MCF 10A (cell line): ENCODE results near the gene SMIM14. TPM values are rescaled to one million over a fixed set of nuclear protein-coding genes. Genes with fewer than 3 reads are reported as not detected.
A peak's percentile ranks its signal among the peaks of the same experiment; 100 is the strongest.

Experiments
- BruUV-seq: library from RNA; stranded (reverse); fragments of 400-500 nt; replicated peaks from 2 replicates; lab custom pipeline; 2021; lab: Mats Ljungman, UMichigan
- CTCF ChIA-PET: fragments of 300-600 bp; sonication (Branson Sonifier 250); formaldehyde crosslinking; extraction: SDS; loops from one replicate; lab custom pipeline; 2021; ENCODE audit warnings: antibody characterized with exemption, inconsistent platforms; lab: Yijun Ruan, JAX
- POLR2A ChIA-PET: fragments of 300-600, 350-650 bp; sonication (Branson Sonifier 250); formaldehyde crosslinking; extraction: SDS; loops from one replicate; lab custom pipeline; 2020; ENCODE audit warnings: antibody characterized with exemption, inconsistent platforms; lab: Yijun Ruan, JAX
- DNase-seq: peaks from one replicate; pipeline ENCODE4 v3.0.0-alpha.2; 2018; ENCODE audit not compliant: unreplicated experiment
- H3K27ac Mint-ChIP-seq: one replicate; pipeline ENCODE4 v1.8.0; 2022; ENCODE audit warnings: mild to moderate bottlenecking, low read depth, mixed read lengths; ENCODE audit not compliant: unreplicated experiment
- H3K27me3 Mint-ChIP-seq: one replicate; pipeline ENCODE4 v1.8.0; 2022; ENCODE audit warnings: mixed read lengths; ENCODE audit not compliant: insufficient read depth, unreplicated experiment
- H3K36me3 Mint-ChIP-seq: one replicate; pipeline ENCODE4 v1.8.0; 2022; ENCODE audit warnings: mild to moderate bottlenecking, moderate library complexity, mixed read lengths; ENCODE audit not compliant: insufficient read depth, unreplicated experiment
- H3K4me1 Mint-ChIP-seq: one replicate; pipeline ENCODE4 v1.8.0; 2022; ENCODE audit warnings: mixed read lengths; ENCODE audit not compliant: insufficient read depth, unreplicated experiment
- H3K4me3 Mint-ChIP-seq: one replicate; pipeline ENCODE4 v1.8.0; 2022; ENCODE audit warnings: mild to moderate bottlenecking, moderate library complexity, mixed read lengths; ENCODE audit not compliant: unreplicated experiment
- H3K9me3 Mint-ChIP-seq: one replicate; pipeline ENCODE4 v1.8.0; 2022; ENCODE audit warnings: mixed read lengths; ENCODE audit not compliant: unreplicated experiment
- intact Hi-C: fragments of 100-400 bp; cut with micrococcal nuclease; formaldehyde crosslinking; loops from 2 replicates; pipeline ENCODE4 v1.14.1; 2022
- total RNA-seq: library from RNA; stranded (reverse); gene quantifications from 2 replicates; pipeline ENCODE4 v1.2.3, GENCODE V29; 2022
- TF ChIP-seq, protein P1 (sequence below): fragments of 200-600 bp; IDR thresholded peaks from one replicate; pipeline ENCODE4 v1.8.0; 2022; ENCODE audit warnings: antibody characterized with exemption, mild to moderate bottlenecking; ENCODE audit not compliant: unreplicated experiment

The SMIM14 gene
- total RNA-seq, 1 experiment from 2014 or later: 27.3 TPM

DNA sequence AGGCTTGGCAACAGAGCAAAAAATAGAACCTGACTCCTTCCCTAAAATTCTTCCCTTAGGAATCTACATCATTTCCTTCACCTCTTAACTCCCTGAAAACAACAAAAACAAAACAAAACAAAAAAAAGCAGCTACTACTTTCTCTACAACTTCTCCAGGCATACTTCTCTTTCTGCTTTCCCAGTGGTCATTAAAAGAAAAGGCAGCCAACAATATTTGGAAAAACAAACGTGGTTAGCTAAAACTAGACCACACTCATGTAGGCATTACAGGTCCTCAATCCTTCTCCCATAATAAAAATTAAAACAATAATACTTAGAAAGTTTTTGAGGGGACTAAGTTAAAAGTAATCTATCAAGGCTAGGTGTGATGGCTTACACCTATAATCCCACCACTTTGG is 29.0 kb upstream of the SMIM14 start:
- intact Hi-C loops: no loop called here
- BruUV-seq: no TSS peak
- ChIA-PET POLR2A (interaction anchor here (1.0 kb wide), 1 partner anchor 30 kb away, joined by 3 read pairs; the partner anchor contains the start of gene UBE2K), CTCF (no interaction called here)
- Mint-ChIP-seq H3K4me3 (no peak overlapping the region), H3K27me3 (no peaks in the 10 kb centered on the region), H3K27ac (peak overlapping the region; percentile 16), H3K4me1 (peaks cover 10% of the 10 kb centered on the region), H3K9me3 (no peaks in the 10 kb centered on the region), H3K36me3 (no peaks in the 10 kb centered on the region)
- TF ChIP-seq, protein P1, sequence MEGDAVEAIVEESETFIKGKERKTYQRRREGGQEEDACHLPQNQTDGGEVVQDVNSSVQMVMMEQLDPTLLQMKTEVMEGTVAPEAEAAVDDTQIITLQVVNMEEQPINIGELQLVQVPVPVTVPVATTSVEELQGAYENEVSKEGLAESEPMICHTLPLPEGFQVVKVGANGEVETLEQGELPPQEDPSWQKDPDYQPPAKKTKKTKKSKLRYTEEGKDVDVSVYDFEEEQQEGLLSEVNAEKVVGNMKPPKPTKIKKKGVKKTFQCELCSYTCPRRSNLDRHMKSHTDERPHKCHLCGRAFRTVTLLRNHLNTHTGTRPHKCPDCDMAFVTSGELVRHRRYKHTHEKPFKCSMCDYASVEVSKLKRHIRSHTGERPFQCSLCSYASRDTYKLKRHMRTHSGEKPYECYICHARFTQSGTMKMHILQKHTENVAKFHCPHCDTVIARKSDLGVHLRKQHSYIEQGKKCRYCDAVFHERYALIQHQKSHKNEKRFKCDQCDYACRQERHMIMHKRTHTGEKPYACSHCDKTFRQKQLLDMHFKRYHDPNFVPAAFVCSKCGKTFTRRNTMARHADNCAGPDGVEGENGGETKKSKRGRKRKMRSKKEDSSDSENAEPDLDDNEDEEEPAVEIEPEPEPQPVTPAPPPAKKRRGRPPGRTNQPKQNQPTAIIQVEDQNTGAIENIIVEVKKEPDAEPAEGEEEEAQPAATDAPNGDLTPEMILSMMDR: no peak
- no peak for DNase-seq

DNA sequence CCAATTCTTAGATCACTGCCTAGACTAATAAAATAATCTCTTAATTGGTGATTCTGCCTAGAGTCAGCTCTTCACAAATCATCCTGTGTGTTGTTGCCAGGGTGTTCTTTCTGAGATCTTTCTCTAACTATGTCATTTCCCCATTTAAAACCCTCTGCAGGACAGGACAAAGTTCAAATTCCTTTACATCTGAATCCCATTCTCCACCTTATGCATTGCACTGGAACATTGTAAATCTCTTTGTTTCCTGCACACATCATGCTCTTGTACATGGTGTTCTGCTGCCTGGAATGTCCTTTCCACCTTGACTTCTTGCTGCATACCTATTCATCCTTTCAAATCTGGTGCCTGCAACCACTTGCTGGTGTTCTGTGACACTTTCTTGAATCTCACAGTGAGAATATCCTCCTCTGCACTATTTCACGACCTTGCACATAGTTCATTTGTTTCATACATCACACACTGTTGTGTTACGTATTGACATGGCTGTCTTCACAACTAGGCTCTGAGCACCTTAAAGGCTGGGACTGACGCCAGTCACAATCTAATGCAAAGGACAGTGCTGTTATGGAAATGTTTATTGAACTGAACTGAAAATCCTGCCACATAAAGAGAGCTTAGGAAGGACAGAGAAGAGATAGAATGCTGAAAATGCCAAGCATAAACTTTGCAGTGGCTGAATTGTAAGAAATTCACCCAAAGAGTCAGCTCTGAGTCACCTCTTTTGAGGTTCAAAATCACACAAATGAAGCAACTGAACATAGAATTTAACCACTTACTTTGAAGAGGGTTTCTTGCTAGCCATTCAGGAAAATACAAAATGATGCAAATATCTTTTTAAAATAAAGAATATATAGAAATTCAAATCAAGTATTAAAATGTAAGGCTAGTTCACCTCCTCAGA is 26.4 kb upstream of the SMIM14 start:
- peaks cover 16% of the 10 kb centered on the region for H3K4me1 Mint-ChIP-seq
- H3K9me3 Mint-ChIP-seq: no peaks in the 10 kb centered on the region
- intact Hi-C loops: no loop called here
- no peak overlapping the region for H3K27ac Mint-ChIP-seq
- no peak for DNase-seq
- TF ChIP-seq, protein P1: no peak
- no peak overlapping the region for H3K4me3 Mint-ChIP-seq
- no peaks in the 10 kb centered on the region for H3K36me3 Mint-ChIP-seq
- ChIA-PET CTCF (interaction anchor here (0.6 to 0.7 kb wide), 2 partner anchors 28 to 426 kb away, joined by 3 to 4 read pairs; no protein-coding TSS in a partner anchor), POLR2A (interaction anchor here (1.0 kb wide), 2 partner anchors 12 to 27 kb away, joined by 3 read pairs; no protein-coding TSS in a partner anchor)
- BruUV-seq: no TSS peak
- H3K27me3 Mint-ChIP-seq: no peaks in the 10 kb centered on the region

DNA sequence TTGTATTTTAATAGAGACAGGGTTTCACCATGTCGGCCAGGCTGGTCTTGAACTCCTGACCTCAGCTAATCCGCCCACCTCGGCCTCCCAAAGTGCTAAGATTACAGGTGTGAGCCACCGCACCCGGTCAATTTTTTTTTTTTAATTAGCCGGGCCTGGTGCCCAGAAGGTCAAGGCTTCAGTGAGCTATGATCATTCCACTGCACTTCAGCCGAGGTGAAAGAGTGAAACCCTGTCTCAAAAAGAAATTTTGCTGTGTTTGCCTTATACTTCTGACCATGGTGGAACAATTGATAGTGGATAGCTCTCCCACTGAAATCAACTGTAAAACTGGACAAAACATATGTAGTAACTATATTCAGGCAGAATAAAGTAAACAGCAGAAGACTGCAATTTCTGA is 24.0 kb upstream of the SMIM14 start:
- H3K27me3 Mint-ChIP-seq: no peaks in the 10 kb centered on the region
- no peak overlapping the region for H3K4me3 Mint-ChIP-seq
- intact Hi-C loops: no loop called here
- no peak for DNase-seq
- no peaks in the 10 kb centered on the region for H3K36me3 Mint-ChIP-seq
- POLR2A ChIA-PET: interaction anchor here (0.6 to 1.2 kb wide), 2 partner anchors 135 to 178 kb away, joined by 4 read pairs; partner anchors contain the start of gene UGDH
- no peaks in the 10 kb centered on the region for H3K9me3 Mint-ChIP-seq
- H3K27ac Mint-ChIP-seq: no peak overlapping the region
- no TSS peak for BruUV-seq
- peaks cover 18% of the 10 kb centered on the region for H3K4me1 Mint-ChIP-seq
- TF ChIP-seq, protein P1: no peak
- CTCF ChIA-PET: interaction anchor here (0.6 kb wide), 2 partner anchors 55 to 305 kb away, joined by 3 read pairs; no protein-coding TSS in a partner anchor

DNA sequence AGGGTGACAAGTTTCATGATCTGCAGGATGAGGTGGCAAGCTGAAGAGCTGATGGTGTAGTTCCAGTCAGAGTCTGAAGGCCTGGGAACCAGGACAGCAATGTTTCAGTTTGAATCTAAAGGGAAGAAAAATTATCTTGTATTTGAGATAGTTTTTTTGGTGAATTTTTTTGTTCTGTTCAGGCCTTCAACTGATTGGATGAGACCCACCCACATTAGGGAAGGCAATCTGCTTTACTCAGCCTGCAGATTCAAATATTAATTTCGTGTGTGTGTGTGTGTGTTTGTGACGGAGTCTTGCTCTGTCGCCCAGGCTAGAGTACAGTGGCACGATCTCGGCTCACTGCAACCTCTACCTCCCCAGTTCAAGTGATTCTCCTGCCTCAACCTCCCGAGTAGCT is 22.1 kb upstream of the SMIM14 start:
- TF ChIP-seq, protein P1: no peak
- H3K36me3 Mint-ChIP-seq: no peaks in the 10 kb centered on the region
- peaks cover 21% of the 10 kb centered on the region for H3K4me1 Mint-ChIP-seq
- no peak overlapping the region for H3K27ac Mint-ChIP-seq
- CTCF ChIA-PET: interaction anchor here (0.6 kb wide), 1 partner anchor 1080 kb away, joined by 4 read pairs; no protein-coding TSS in a partner anchor
- no TSS peak for BruUV-seq
- H3K4me3 Mint-ChIP-seq: no peak overlapping the region
- no peak for DNase-seq
- POLR2A ChIA-PET: interaction anchor here (0.7 to 5.1 kb wide), 7 partner anchors 15 to 202 kb away, joined by 3 to 29 read pairs (median 3); partner anchors contain the start of genes LIAS, RPL9 and SMIM14
- H3K27me3 Mint-ChIP-seq: no peaks in the 10 kb centered on the region
- no peaks in the 10 kb centered on the region for H3K9me3 Mint-ChIP-seq
- intact Hi-C loops: no loop called here
